ENCODE measurements around the gene MBD4. TPM values are rescaled to one million over a fixed set of nuclear protein-coding genes. Genes with fewer than 3 reads are reported as not detected.
A peak's percentile ranks its signal among the peaks of the same experiment; 100 is the strongest.
"Not testable (repeated sequence)": the region's sequence is repeated elsewhere in the genome, so short reads cannot be mapped to it uniquely, and the experiment has no call there.

The MBD4 gene
- total RNA-seq, 1 donor from 2014 or later = 22.8 TPM

DNA sequence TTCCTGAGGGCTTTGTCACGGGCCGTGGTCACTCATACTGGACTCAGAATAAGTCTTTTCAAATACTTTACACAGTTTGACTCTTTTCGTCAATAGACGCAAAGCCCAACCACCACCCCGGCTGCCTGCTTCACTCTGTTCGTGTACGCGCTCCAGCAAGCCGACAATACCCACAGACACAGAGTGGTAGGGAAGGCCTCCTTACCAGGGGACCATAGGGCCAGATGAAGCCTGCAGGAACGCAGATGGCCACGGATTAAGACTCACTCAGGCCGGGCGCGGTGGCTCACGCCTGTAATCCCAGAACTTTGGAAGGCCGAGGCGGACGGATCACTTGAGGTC lies 41.0 kb downstream of the MBD4 start:
- FAIRE-seq = no peak
- H4K20me1 ChIP-seq (ENCODE audit: insufficient read depth, low read length) = peaks cover 46% of the 10 kb centered on the region
- peak overlapping the region; percentile 96 for H3K9ac ChIP-seq (ENCODE audit: low read length)
- peak overlapping the region; percentile 93 for H3K4me3 ChIP-seq (ENCODE audit: insufficient read depth, low read depth, low read length)
- peaks cover 11% of the 10 kb centered on the region for H3K4me1 Mint-ChIP-seq (ENCODE audit: low read depth, unreplicated experiment)
- no peaks in the 10 kb centered on the region for H3K27me3 ChIP-seq (ENCODE audit: insufficient read depth, low read length)
- peaks cover 6% of the 10 kb centered on the region for H3K36me3 ChIP-seq (ENCODE audit: insufficient read depth, low read length)
- H3K27me3 Mint-ChIP-seq (ENCODE audit: low read depth, unreplicated experiment) = peaks cover 2% of the 10 kb centered on the region
- no peaks in the 10 kb centered on the region for H3K9me3 Mint-ChIP-seq (ENCODE audit: unreplicated experiment)
- H3K79me2 ChIP-seq (ENCODE audit: insufficient read depth, low read length) = peaks cover 51% of the 10 kb centered on the region
- peaks cover 5% of the 10 kb centered on the region for H3K36me3 Mint-ChIP-seq (ENCODE audit: low read depth, unreplicated experiment)
- peak overlapping the region; percentile 92 for H3K27ac ChIP-seq (ENCODE audit: low read depth, low read length)
- H3K9me3 ChIP-seq (ENCODE audit: insufficient read depth, low read depth, low read length) = no peaks in the 10 kb centered on the region
- H3K27ac Mint-ChIP-seq (ENCODE audit: unreplicated experiment) = peak overlapping the region; percentile 99
- H3K4me3 Mint-ChIP-seq (ENCODE audit: unreplicated experiment) = peak overlapping the region; percentile 99
- H3K4me2 ChIP-seq (ENCODE audit: low read length) = peak overlapping the region; percentile 94
- peak overlapping the region; percentile 85 for H2AFZ ChIP-seq (ENCODE audit: low read depth, low read length)
- DNase-seq (ENCODE audit: low read depth) = peak; percentile 24
- TF ChIP-seq, protein P1, sequence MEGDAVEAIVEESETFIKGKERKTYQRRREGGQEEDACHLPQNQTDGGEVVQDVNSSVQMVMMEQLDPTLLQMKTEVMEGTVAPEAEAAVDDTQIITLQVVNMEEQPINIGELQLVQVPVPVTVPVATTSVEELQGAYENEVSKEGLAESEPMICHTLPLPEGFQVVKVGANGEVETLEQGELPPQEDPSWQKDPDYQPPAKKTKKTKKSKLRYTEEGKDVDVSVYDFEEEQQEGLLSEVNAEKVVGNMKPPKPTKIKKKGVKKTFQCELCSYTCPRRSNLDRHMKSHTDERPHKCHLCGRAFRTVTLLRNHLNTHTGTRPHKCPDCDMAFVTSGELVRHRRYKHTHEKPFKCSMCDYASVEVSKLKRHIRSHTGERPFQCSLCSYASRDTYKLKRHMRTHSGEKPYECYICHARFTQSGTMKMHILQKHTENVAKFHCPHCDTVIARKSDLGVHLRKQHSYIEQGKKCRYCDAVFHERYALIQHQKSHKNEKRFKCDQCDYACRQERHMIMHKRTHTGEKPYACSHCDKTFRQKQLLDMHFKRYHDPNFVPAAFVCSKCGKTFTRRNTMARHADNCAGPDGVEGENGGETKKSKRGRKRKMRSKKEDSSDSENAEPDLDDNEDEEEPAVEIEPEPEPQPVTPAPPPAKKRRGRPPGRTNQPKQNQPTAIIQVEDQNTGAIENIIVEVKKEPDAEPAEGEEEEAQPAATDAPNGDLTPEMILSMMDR (IDR thresholded peaks at IDR 0.05; ENCODE audit: insufficient read depth, low read depth, low read length) = no peak
- TF ChIP-seq EZH2 (IDR thresholded peaks at IDR 0.05; ENCODE audit: insufficient read depth, low read length) = no peak
- peaks cover 13% of the 10 kb centered on the region for H3K4me1 ChIP-seq (ENCODE audit: insufficient read depth, low read length)

- Histone ChIP-seq H3K36me3 (ENCODE audit: insufficient read depth, low read length) (peaks cover 20% of the 10 kb centered on the region), H3K79me2 (ENCODE audit: insufficient read depth, low read length) (peaks cover 50% of the 10 kb centered on the region), H4K20me1 (ENCODE audit: insufficient read depth, low read length) (peaks cover 62% of the 10 kb centered on the region), H3K4me1 (ENCODE audit: insufficient read depth, low read length) (peaks cover 24% of the 10 kb centered on the region)
- not testable (repeated sequence) for H3K4me3 Mint-ChIP-seq (ENCODE audit: unreplicated experiment); H3K9me3 ChIP-seq (ENCODE audit: insufficient read depth, low read depth, low read length); H3K27ac ChIP-seq (ENCODE audit: low read depth, low read length); H3K27me3 ChIP-seq (ENCODE audit: insufficient read depth, low read length); H3K9ac ChIP-seq (ENCODE audit: low read length); H3K4me2 ChIP-seq (ENCODE audit: low read length); DNase-seq (ENCODE audit: low read depth); FAIRE-seq; H2AFZ ChIP-seq (ENCODE audit: low read depth, low read length); H3K4me3 ChIP-seq (ENCODE audit: insufficient read depth, low read depth, low read length); H3K9me3 Mint-ChIP-seq (ENCODE audit: unreplicated experiment); H3K27me3 Mint-ChIP-seq (ENCODE audit: low read depth, unreplicated experiment); H3K27ac Mint-ChIP-seq (ENCODE audit: unreplicated experiment)
- Mint-ChIP-seq H3K36me3 (ENCODE audit: low read depth, unreplicated experiment) (peaks cover 15% of the 10 kb centered on the region), H3K4me1 (ENCODE audit: low read depth, unreplicated experiment) (peaks cover 23% of the 10 kb centered on the region)
Observed at GRCh38 chr3:129393760-129394564, 45.8 kb downstream of the MBD4 start.

GRCh38 chr3:129393271-129393670 lies 46.5 kb downstream of the MBD4 start:
- Mint-ChIP-seq H3K4me1 (ENCODE audit: low read depth, unreplicated experiment) (peaks cover 30% of the 10 kb centered on the region), H3K36me3 (ENCODE audit: low read depth, unreplicated experiment) (peaks cover 15% of the 10 kb centered on the region), H3K9me3 (ENCODE audit: unreplicated experiment) (no peaks in the 10 kb centered on the region), H3K27me3 (ENCODE audit: low read depth, unreplicated experiment) (no peaks in the 10 kb centered on the region), H3K4me3 (ENCODE audit: unreplicated experiment) (no peak overlapping the region), H3K27ac (ENCODE audit: unreplicated experiment) (no peak overlapping the region)
- peaks cover 20% of the 10 kb centered on the region for H3K36me3 ChIP-seq (ENCODE audit: insufficient read depth, low read length)
- H2AFZ ChIP-seq (ENCODE audit: low read depth, low read length) = no peak overlapping the region
- peaks cover 44% of the 10 kb centered on the region for H3K79me2 ChIP-seq (ENCODE audit: insufficient read depth, low read length)
- H3K9me3 ChIP-seq (ENCODE audit: insufficient read depth, low read depth, low read length) = no peaks in the 10 kb centered on the region
- no peak overlapping the region for H3K9ac ChIP-seq (ENCODE audit: low read length)
- no peak overlapping the region for H3K4me3 ChIP-seq (ENCODE audit: insufficient read depth, low read depth, low read length)
- H3K27ac ChIP-seq (ENCODE audit: low read depth, low read length) = no peak overlapping the region
- no peak for FAIRE-seq
- TF ChIP-seq, protein P1 (IDR thresholded peaks at IDR 0.05; ENCODE audit: insufficient read depth, low read depth, low read length) = no peak
- no peak for TF ChIP-seq EZH2 (IDR thresholded peaks at IDR 0.05; ENCODE audit: insufficient read depth, low read length)
- no peaks in the 10 kb centered on the region for H3K27me3 ChIP-seq (ENCODE audit: insufficient read depth, low read length)
- no peak for DNase-seq (ENCODE audit: low read depth)
- no peak overlapping the region for H3K4me2 ChIP-seq (ENCODE audit: low read length)
- H4K20me1 ChIP-seq (ENCODE audit: insufficient read depth, low read length) = peaks cover 59% of the 10 kb centered on the region
- H3K4me1 ChIP-seq (ENCODE audit: insufficient read depth, low read length) = peaks cover 22% of the 10 kb centered on the region

DNA sequence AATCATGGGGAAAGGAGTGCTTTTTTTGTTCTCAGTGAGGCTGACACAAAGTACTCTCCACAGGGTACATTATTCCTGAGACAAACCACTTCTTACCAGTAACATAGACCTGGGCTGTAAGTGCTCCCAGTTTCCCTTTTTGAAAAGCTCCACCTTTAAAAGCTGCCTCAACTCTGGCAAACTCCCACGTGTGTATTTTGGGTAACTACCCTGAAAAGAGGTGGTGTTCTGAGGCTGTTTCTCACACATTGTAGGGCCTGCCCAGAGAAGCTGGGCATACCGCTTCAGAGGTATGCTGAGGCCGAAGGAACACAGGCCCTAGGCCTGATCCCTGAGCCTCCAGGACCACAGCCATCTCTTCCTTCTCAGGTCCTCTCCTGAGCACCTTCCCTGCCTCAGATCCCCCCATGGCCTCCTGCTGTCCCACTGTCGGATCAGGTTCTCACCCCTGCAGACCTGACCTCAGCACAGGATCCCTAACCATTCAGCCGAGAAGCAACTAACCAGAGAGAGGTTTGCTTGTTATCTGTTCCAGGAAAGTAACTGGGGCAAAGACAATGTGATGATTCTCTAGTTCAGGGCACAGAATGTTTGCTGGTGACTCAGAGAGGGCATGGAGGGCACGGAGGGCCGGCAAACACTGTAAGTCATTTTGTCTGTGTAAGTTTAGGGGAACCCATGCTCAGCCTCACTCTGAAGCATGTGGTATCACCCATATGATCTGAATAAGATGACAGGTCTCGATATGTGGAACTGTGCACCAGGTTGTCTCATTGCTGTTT lies 47.5 kb downstream of the MBD4 start:
- H3K27me3 ChIP-seq (ENCODE audit: insufficient read depth, low read length); H3K4me3 Mint-ChIP-seq (ENCODE audit: unreplicated experiment); H3K4me3 ChIP-seq (ENCODE audit: insufficient read depth, low read depth, low read length); H2AFZ ChIP-seq (ENCODE audit: low read depth, low read length); FAIRE-seq; H3K4me2 ChIP-seq (ENCODE audit: low read length); H3K9ac ChIP-seq (ENCODE audit: low read length); DNase-seq (ENCODE audit: low read depth); H3K27ac ChIP-seq (ENCODE audit: low read depth, low read length); H3K9me3 Mint-ChIP-seq (ENCODE audit: unreplicated experiment); H3K27me3 Mint-ChIP-seq (ENCODE audit: low read depth, unreplicated experiment); H3K9me3 ChIP-seq (ENCODE audit: insufficient read depth, low read depth, low read length): not testable (repeated sequence)
- peak overlapping the region; percentile 47 for H3K27ac Mint-ChIP-seq (ENCODE audit: unreplicated experiment)
- peaks cover 20% of the 10 kb centered on the region for H3K36me3 ChIP-seq (ENCODE audit: insufficient read depth, low read length)
- H4K20me1 ChIP-seq (ENCODE audit: insufficient read depth, low read length) = peaks cover 57% of the 10 kb centered on the region
- peaks cover 33% of the 10 kb centered on the region for H3K4me1 Mint-ChIP-seq (ENCODE audit: low read depth, unreplicated experiment)
- H3K79me2 ChIP-seq (ENCODE audit: insufficient read depth, low read length) = peaks cover 34% of the 10 kb centered on the region
- peaks cover 22% of the 10 kb centered on the region for H3K4me1 ChIP-seq (ENCODE audit: insufficient read depth, low read length)
- H3K36me3 Mint-ChIP-seq (ENCODE audit: low read depth, unreplicated experiment) = peaks cover 11% of the 10 kb centered on the region

Measured in astrocyte (in vitro differentiated cells and primary cell).